Left ventricle myocardium inferior (tissue), 1 donor: ENCODE measurements around the gene PCSK7. TPM values are rescaled to one million over a fixed set of nuclear protein-coding genes. Genes with fewer than 3 reads are reported as not detected.

Experiments
- DNase-seq: peaks from one replicate; pipeline ENCODE4 v3.0.0-alpha.2; 2020
- H3K27ac ChIP-seq: fragments of 200-600 bp; replicated peaks from 2 replicates; pipeline ENCODE4 v1.8.0; 2021
- H3K27me3 ChIP-seq: fragments of 200-600 bp; 2 replicates; pipeline ENCODE4 v1.8.0; 2021; ENCODE audit warnings: low read depth
- H3K36me3 ChIP-seq: fragments of 200-600 bp; 2 replicates; pipeline ENCODE4 v1.8.0; 2021
- H3K4me1 ChIP-seq: fragments of 200-600 bp; 2 replicates; pipeline ENCODE4 v1.8.0; 2021
- H3K4me3 ChIP-seq: fragments of 200-600 bp; 2 replicates; pipeline ENCODE4 v1.8.0; 2021; ENCODE audit warnings: mild to moderate bottlenecking, moderate library complexity
- H3K9me3 ChIP-seq: fragments of 200-600 bp; replicated peaks from 2 replicates; pipeline ENCODE4 v1.8.0; 2021
- CTCF ChIP-seq: fragments of 200-600 bp; IDR thresholded peaks from 2 replicates; pipeline ENCODE4 v1.8.0; 2021; ENCODE audit warnings: antibody characterized with exemption, mild to moderate bottlenecking, borderline replicate concordance
- intact Hi-C: fragments of 100-400 bp; cut with micrococcal nuclease; formaldehyde crosslinking; loops from one replicate; pipeline ENCODE4 v1.11.0; 2022
- total RNA-seq: library from RNA; stranded (reverse); fragmentation: NEBNext Ultra II Directional; extraction: Animal tissue kit (Norgen Biotek cat#: 25700); gene quantifications from one replicate; pipeline ENCODE4 v1.2.1, GENCODE V29; 2021
- donor health status: DM: no; HTN: yes; CAD: no; lungs with severe emphysema.

PCSK7 gene
- total RNA-seq, 1 donor from 2014 or later: 24.0 TPM

GRCh38 chr11:117238221-117238620 is 6.3 kb upstream of the PCSK7 start:
- H3K4me3 ChIP-seq: no peak overlapping the region
- TF ChIP-seq CTCF: no peak
- DNase-seq: no peak
- no peak overlapping the region for H3K27ac ChIP-seq
- H3K36me3 ChIP-seq: peaks cover 49% of the 10 kb centered on the region
- H3K4me1 ChIP-seq: peaks cover 16% of the 10 kb centered on the region
- no peaks in the 10 kb centered on the region for H3K27me3 ChIP-seq
- intact Hi-C loops: no loop called here
- H3K9me3 ChIP-seq: no peaks in the 10 kb centered on the region

GRCh38 chr11:117232911-117233409 is 1.1 kb upstream of the PCSK7 start:
- H3K4me1 ChIP-seq: peaks cover 48% of the 10 kb centered on the region
- no peak for TF ChIP-seq CTCF
- peak overlapping the region; percentile 99 for H3K4me3 ChIP-seq
- peaks cover 22% of the 10 kb centered on the region for H3K36me3 ChIP-seq
- no peak for DNase-seq
- no peaks in the 10 kb centered on the region for H3K9me3 ChIP-seq
- no peaks in the 10 kb centered on the region for H3K27me3 ChIP-seq
- intact Hi-C loops: no loop called here
- peak overlapping the region; percentile 99 for H3K27ac ChIP-seq

DNA sequence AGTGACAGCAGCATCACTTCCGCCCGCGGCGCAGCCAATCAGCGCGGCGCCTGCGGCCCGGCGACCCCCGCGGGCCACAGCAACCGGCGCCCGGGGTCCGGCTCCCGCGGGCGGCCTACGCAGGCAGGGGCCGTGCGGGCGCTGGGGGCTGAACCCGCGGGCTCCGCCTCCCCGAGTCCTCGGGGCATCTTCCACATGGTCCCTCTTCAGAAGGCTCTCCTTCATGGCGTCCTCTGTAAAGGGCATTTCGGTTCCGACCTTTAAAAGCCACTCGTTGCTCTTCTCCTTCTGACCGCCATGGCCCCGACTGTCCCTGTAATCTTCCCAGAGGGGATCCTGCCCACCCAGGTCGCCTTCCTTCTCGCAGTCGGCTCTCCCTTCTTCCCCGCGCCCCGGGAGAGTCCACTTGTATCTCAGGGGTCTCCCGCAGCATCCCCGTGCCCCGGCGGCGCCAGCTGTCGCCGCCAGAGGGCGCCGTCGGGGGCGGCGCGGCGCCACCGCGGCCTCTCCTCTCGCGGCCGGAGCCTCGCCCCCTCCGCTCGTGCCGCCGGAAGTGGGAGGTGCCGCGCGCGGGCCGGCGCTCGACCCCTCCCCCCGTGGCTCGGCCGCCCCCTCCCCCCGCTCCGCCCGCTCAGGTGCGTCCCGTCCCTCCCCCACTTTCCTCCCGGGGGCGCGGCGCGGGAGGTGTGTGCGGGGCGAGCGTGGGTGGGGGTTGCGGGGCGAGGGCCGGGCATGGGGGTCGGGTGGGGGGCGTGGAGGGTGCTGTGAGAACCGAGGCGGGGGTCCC is 412 bp upstream of the PCSK7 start, which contains the start of gene RNF214:
Gene RNF214 (plus strand): TSS at position 580 of the 787 bp plus-strand sequence. CDS start 1,602 bp downstream, outside the sequence.
- no peaks in the 10 kb centered on the region for H3K9me3 ChIP-seq
- H3K4me1 ChIP-seq: peaks cover 48% of the 10 kb centered on the region
- peak; percentile 83 for DNase-seq
- intact Hi-C loops: no loop called here
- H3K27ac ChIP-seq: peak within 1 kb of the TSS; percentile 99
- H3K27me3 ChIP-seq: no peaks in the 10 kb centered on the region
- peaks cover 29% of the 10 kb centered on the region for H3K36me3 ChIP-seq
- peak; percentile 94 for TF ChIP-seq CTCF
- peak within 1 kb of the TSS; percentile 99 for H3K4me3 ChIP-seq

- Histone ChIP-seq H3K4me1 (peaks cover 49% of the 10 kb centered on the region), H3K4me3 (peak overlapping the region; percentile 99), H3K27ac (peak overlapping the region; percentile 99), H3K27me3 (no peaks in the 10 kb centered on the region), H3K9me3 (no peaks in the 10 kb centered on the region), H3K36me3 (peaks cover 37% of the 10 kb centered on the region)
- intact Hi-C loops: no loop called here
- DNase-seq: no peak
- TF ChIP-seq CTCF: no peak
These were observed 653 bp downstream of the PCSK7 start for GRCh38 chr11:117230999-117231841.

DNA sequence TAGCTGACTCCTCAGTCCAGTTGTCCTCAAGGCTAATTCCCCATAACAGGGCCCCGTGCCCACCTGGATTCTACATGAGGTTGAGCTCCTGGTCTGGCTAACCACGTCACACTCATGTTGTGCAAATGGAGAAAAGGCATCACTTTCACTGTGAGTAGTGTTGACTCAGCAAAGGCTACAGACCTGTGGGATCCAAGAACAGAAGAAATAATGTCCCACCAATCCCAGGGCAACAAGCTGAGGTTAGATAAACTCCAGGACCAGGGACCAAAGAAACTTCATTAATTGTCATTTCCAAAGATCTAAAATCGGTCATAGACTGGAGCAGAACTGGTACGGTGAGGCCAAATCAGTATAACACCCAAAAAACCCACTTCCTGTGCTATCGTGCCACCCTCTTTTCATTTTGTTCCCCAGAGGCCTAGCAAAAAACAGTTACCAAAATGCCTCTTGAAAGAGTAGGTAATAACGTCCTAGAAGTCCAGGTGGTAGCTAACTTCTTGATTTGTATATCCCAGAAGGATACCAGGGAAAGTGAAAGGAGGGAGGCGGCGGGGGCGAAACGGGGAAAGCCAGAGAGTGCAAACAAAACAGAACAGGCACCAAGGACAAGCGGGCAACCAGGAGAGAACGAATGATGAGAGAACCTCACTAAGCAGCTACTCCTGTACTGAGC is 1.4 kb downstream of the PCSK7 start:
- Histone ChIP-seq H3K4me3 (peak overlapping the region; percentile 99), H3K4me1 (peaks cover 51% of the 10 kb centered on the region), H3K27me3 (no peaks in the 10 kb centered on the region), H3K9me3 (no peaks in the 10 kb centered on the region), H3K36me3 (peaks cover 43% of the 10 kb centered on the region), H3K27ac (no peak overlapping the region)
- DNase-seq: no peak
- TF ChIP-seq CTCF: no peak
- intact Hi-C loops: no loop called here
